GM23248 (cell line): ENCODE results near the gene CROCC2.

ENCODE experiments used
- EZH2 ChIP-seq: fragments of 200-600 bp; sonication (generic); IDR thresholded peaks from 2 replicates; pipeline ENCODE4 v1.6.1; 2018; ENCODE audit warnings: antibody characterized with exemption, mild to moderate bottlenecking; ENCODE audit not compliant: insufficient read depth, poor library complexity, severe bottlenecking
- EZH2phosphoT487 ChIP-seq: fragments of 200-600 bp; sonication (generic); IDR thresholded peaks from 2 replicates; pipeline ENCODE4 v1.6.1; 2018; ENCODE audit warnings: antibody characterized with exemption, moderate library complexity, mild to moderate bottlenecking, low read depth; ENCODE audit not compliant: insufficient read depth

- TF ChIP-seq EZH2 (no peak), EZH2phosphoT487 (no peak)
These were observed 59.8 kb downstream of the CROCC2 start for GRCh38 chr2:240965905-240966456.
